GM19239 (cell line): ENCODE data around the gene SARM1.

Experiments used
- DNase-seq: peaks from one replicate; pipeline ENCODE4 v3.0.0; 2011; ENCODE audit warnings: low spot score; ENCODE audit not compliant: insufficient read length
- FAIRE-seq: peaks from 2 replicates; lab custom pipeline; 2011; peaks lifted over from hg19 to GRCh38; lab: Jason Lieb, UNC

Gene SARM1

GRCh38 chr17:28391401-28391800 is 19.9 kb downstream of the SARM1 start:
- no peak for DNase-seq
- no peak for FAIRE-seq

- FAIRE-seq (no peak), DNase-seq (no peak)
These were observed 21.0 kb downstream of the SARM1 start for GRCh38 chr17:28392491-28392890.

GRCh38 chr17:28394337-28395116 is 23.0 kb downstream of the SARM1 start:
- DNase-seq = no peak
- FAIRE-seq = no peak

DNA sequence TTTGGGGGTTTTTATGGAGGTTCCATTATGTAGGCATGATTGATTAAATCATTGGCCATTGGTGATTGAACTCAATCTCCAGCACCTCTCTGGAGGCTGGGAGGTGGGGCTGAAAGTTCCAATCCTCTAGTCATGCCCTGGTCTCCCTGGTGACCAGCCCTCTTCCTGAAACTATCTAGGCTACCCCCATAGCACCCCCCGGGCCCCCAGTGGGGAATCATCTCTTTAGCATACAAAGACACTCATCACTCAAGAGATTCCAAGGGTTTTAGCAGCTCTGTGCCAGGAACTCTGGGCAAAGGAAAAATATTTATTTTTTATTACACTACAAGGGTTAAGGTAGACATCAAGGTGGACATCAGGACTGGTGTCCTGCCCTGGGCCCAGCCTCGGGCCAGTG is 23.9 kb downstream of the SARM1 start:
- DNase-seq (no peak), FAIRE-seq (no peak)

GRCh38 chr17:28395968-28396367 is 24.5 kb downstream of the SARM1 start:
- no peak for FAIRE-seq
- no peak for DNase-seq

GRCh38 chr17:28396635-28397239 is 25.2 kb downstream of the SARM1 start:
- no peak for FAIRE-seq
- no peak for DNase-seq

DNA sequence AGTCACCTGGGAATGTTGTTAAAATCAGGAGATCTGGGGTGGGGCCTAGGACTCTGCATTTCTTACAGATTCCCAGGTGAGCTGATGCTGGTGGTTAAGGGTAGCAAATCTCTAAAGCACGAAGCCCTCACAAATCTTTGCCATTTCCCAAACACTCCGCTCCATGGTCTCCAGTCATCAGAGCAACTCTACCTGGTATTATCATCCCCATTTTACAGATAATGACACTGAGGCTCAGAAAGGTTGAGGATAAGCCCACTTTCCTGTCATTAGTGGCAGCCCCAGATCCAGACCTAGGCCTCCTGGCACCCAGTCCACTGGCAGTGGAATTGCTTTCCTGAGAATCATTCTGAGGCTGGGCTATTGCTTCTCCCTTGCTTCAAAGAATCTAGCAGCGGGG is 25.8 kb downstream of the SARM1 start:
- DNase-seq (no peak), FAIRE-seq (no peak)

- DNase-seq (no peak), FAIRE-seq (no peak)
These were observed 26.3 kb downstream of the SARM1 start for GRCh38 chr17:28397687-28398279.

DNA sequence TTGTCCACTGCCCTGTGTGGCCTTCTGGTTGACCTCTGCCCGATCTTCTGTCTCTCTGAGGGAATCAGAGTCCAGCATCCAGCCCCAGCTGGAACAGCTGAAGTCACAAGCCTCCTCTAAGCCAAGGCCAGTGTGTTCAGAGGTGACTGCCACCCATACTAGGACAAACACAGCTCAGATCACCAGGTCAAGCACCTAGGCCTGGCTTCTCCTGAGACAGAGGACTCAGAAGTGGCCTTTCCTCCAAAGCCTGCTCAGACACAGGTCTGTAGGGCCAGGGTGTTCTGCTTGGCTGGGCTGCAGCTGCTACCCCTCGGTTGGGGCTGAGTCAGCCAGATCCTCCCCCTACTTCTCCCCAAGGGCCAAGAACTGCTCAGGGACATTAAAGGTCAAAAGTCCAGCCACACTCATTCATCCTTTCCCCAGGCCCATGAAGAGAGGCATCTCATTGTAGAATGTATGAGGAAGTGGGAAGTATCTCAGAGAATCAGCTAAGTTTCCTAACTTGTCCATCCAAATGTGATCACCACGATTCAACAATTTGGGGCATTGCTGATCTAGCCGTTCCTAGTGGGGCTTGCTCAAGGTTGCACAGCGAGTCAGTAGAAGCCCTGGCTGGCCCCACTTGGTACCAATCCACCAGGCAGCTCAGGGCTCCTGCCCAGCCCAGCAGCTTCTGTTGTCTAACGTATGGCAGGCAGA is 26.9 kb downstream of the SARM1 start:
- DNase-seq = no peak
- FAIRE-seq = no peak

GRCh38 chr17:28399808-28400207 is 28.3 kb downstream of the SARM1 start:
- DNase-seq = no peak
- no peak for FAIRE-seq

DNA sequence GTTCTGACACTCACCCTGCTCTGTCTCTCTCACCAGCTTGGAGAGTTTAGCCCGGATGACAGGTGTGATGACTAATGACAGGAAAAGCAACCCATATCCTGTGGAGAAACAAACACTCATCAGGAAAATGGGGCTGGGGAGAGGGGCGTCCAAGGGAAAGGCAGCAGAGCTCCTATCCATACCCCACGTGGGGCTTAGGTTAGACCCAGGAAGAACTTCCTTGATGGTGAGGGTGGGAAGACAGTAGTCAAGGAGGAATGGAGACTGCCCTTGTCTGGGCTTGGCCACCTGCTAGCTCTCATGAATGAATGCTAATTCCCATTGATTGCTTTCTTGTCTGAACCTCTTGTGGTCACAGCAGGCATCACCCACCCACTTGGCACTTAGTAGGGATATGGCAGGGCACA is 30.7 kb downstream of the SARM1 start:
- FAIRE-seq (no peak), DNase-seq (no peak)

GRCh38 chr17:28402844-28403243 is 31.4 kb downstream of the SARM1 start:
- FAIRE-seq (no peak), DNase-seq (no peak)

DNA sequence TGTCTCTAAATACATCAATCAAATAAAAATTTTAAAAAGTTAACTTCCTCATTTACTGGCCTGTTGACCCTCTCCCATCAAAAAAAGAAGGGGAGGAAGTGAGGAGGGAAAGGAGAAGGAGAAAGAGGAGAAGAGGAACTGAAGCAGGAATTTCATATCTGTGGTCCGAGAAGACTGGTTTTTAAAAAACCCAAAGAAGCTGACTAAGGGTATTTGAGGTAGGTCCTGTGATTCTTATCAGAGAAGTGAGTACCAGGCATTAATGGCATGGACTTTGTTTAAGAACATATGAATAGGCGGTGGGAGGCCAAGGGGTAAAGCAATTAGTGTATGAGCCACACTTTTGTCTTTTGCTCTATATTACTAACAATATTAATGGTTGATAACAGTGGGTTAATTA is 32.5 kb downstream of the SARM1 start:
- DNase-seq = no peak
- no peak for FAIRE-seq

DNA sequence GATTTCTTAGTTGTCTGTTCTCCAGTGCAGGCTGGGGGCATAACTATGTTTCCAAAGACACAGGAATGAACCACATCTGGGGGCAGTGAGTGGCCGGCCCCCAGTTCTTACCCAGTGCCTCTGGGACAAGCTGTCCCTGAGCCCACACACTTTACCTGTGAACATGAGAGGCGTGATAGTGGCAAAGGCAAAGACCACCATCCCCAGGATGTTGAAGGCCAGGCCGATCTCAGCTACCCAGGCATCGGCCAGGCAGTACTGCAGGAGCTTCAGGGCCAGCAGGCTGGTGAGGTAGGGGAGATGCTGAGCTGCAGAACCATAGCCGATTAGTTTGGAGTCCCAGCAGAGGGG is 32.9 kb downstream of the SARM1 start:
- FAIRE-seq = no peak
- DNase-seq = no peak

DNA sequence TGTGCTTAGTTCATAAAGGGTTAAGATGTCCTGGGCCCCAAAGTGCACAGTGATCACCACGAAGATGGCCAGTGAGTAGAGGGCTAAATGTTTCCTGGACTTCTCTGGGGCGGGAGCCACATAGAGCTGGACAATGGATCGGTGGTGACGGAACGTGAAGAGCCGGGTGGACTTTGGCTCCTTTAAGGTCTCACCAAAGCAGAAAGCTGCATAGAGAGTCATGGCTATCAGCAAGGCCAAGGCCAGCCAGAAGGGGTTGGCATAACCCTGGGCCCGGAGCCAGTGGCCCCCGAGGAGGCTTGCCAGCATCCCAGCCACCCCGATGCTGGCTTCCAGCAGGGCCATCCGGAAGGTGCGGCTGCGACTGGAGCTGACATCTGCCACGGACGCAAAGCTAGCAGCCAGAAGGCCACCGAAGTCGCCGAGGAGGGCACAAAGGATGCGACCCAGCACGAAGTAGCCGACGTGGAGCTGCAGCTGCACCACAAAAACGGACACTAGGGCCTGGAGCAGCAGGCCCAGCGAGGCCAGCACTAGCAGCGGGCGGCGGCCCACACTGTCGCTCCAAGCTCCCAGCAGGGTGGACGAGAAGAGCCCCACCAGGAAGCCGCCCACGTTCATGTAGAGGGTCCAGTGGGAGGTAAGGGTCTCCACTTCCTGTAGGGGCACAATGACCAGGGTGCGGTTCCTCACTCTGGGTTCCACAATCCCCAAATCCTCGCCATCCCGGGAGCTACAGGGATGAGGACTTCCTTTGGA is 33.5 kb downstream of the SARM1 start:
- DNase-seq (no peak), FAIRE-seq (no peak)

GRCh38 chr17:28405632-28406472 is 34.4 kb downstream of the SARM1 start, which contains the start of gene SLC46A1:
TSS of gene SLC46A1 (minus strand) at chr17:28406212. CDS start at chr17:28406114, 98 bp downstream.
- peak; percentile 63 for DNase-seq
- peak; percentile 76 for FAIRE-seq

DNA sequence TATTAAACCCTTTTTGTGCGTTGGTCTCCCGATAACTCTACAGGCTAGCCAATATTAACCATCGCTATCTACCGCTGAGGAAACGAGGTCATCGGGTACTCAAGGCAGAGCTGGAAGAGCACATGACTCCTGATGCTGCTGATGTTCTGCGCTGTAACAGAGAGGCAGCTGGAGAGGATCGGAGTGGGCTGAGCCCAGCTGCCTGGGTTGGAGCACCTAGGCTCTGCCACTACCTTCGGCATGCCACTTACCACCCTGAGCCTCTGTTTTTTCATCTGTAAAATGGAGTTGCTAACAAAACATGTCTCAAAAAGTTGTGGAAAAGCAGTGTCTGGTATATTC is 35.0 kb downstream of the SARM1 start:
- no peak for FAIRE-seq
- no peak for DNase-seq

GRCh38 chr17:28407130-28407973 is 35.9 kb downstream of the SARM1 start:
- FAIRE-seq = no peak

DNA sequence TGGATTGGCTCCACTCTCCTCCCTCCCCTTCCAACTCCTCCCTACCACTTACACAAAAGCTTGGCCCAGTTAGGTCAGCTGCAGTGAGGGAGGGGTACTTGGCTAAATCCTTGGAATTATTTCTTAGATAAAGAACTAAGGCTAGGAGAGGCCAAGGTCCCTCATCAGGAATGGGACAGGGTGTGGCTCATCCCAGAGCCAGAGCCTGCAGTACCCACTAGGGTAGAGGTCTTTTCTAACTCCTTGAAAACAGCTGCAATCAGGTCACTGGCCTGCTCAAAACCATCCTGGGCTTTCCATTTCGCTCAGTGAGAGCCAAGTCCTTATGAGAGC is 36.4 kb downstream of the SARM1 start:
- no peak for DNase-seq
- no peak for FAIRE-seq

More at GRCh38 chr17:28407130-28407973, 35.9 kb downstream of the SARM1 start:
- DNase-seq = no peak
